HG03558 (cell line): ENCODE results near the gene KIF5B.
"Not testable (repeated sequence)": the region's sequence is repeated elsewhere in the genome, so short reads cannot be mapped to it uniquely, and the experiment has no call there.

Experiments used
- ATAC-seq: cut with Tn5 transposase; IDR thresholded peaks from one replicate; pipeline ENCODE4 v1.9.1; 2021; ENCODE audit warnings: moderate number of reproducible peaks; ENCODE audit not compliant: unreplicated experiment; ENCODE audit errors: extremely low read depth

KIF5B gene

GRCh38 chr10:32056136-32057035 lies at the start of gene KIF5B:
TSS of gene KIF5B (minus strand) at chr10:32056425. CDS start at chr10:32055973, 452 bp downstream.
- ATAC-seq, result peak; percentile 76

- no peak for ATAC-seq
These were observed 49.7 kb upstream of the KIF5B start for GRCh38 chr10:32105782-32106382.

GRCh38 chr10:32104622-32105509 lies 48.6 kb upstream of the KIF5B start:
- no peak for ATAC-seq

GRCh38 chr10:32104181-32104580 lies 48.0 kb upstream of the KIF5B start:
- ATAC-seq, result no peak

- no peak for ATAC-seq
These were observed 47.5 kb upstream of the KIF5B start for GRCh38 chr10:32103721-32104120.

GRCh38 chr10:32098566-32099259 lies 42.5 kb upstream of the KIF5B start:
- ATAC-seq, result not testable (repeated sequence)

GRCh38 chr10:32095116-32095733 lies 39.0 kb upstream of the KIF5B start:
- no peak for ATAC-seq

- no peak for ATAC-seq
These were observed 37.4 kb upstream of the KIF5B start for GRCh38 chr10:32093650-32094049.

- ATAC-seq, result no peak
These were observed 34.8 kb upstream of the KIF5B start for GRCh38 chr10:32091046-32091445.

- ATAC-seq, result no peak
These were observed 28.1 kb upstream of the KIF5B start for GRCh38 chr10:32084185-32084851.

GRCh38 chr10:32077896-32078485 lies 21.8 kb upstream of the KIF5B start:
- ATAC-seq, result no peak

GRCh38 chr10:32073659-32074058 lies 17.4 kb upstream of the KIF5B start:
- no peak for ATAC-seq

GRCh38 chr10:32073128-32073527 lies 16.9 kb upstream of the KIF5B start:
- no peak for ATAC-seq

- ATAC-seq, result no peak
These were observed 16.0 kb upstream of the KIF5B start for GRCh38 chr10:32072025-32072800.

GRCh38 chr10:32070645-32071044 lies 14.4 kb upstream of the KIF5B start:
- ATAC-seq, result no peak

- no peak for ATAC-seq
These were observed 12.3 kb upstream of the KIF5B start for GRCh38 chr10:32068569-32068968.

GRCh38 chr10:32067931-32068330 lies 11.7 kb upstream of the KIF5B start:
- not testable (repeated sequence) for ATAC-seq

- no peak for ATAC-seq
These were observed 9.6 kb upstream of the KIF5B start for GRCh38 chr10:32065856-32066255.
